ENCODE measurements around the gene B3GNT9.

B3GNT9 gene

GRCh38 chr16:67112591-67113399 lies 38.0 kb downstream of the B3GNT9 start:
- DNase-seq (ENCODE audit: low spot score): no peak

GRCh38 chr16:67111951-67112444 lies 38.8 kb downstream of the B3GNT9 start:
- no peak for DNase-seq (ENCODE audit: low spot score)

GRCh38 chr16:67109407-67110135 lies 41.2 kb downstream of the B3GNT9 start, which contains the start of gene PHAF1:
PHAF1 (plus strand) TSS chr16:67109941; CDS start chr16:67110176, 235 bp downstream.
- DNase-seq (ENCODE audit: low spot score): peak; percentile 100

GRCh38 chr16:67108931-67109406 lies 41.8 kb downstream of the B3GNT9 start:
- no peak for DNase-seq (ENCODE audit: low spot score)

- no peak for DNase-seq (ENCODE audit: low spot score)
Measured at GRCh38 chr16:67108489-67108888, 42.3 kb downstream of the B3GNT9 start.

DNA sequence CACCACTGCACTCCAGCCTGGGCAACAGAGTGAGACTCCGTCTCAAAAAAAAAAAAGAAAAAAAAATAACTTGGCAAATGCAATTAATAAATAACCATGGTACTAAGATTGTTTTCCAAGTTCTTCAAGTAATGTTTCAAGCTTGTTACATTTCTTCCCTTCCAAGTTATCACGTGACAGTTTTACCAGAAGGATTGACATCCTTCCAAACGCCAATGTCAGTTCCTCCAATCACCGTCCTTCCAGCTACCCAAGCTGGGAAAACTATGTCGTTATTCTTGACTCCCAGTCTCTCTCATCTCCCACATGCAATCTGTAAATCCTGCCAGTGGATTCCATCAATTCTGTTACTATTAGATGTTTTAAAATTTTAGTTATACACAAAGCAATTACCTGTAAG lies 44.9 kb downstream of the B3GNT9 start:
- DNase-seq (ENCODE audit: low spot score): no peak

DNA sequence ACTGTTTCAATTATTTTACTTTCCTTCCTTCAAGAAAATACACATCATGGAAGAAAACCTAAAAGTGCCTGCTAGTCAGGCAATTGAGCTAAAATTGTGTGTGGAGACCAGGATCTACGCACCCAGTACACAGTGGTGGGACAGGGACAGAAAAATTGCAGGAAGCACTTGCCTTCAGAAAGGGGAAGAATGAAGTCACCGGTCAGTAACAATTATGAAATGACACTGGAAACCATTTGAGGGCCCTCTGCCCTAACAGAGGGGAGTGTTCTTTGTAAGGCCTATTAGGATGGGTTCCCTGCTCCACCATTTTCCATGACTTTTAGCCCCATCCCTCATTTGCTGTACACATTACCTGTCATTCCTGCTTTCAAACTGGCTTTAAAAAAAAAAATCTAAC lies 45.6 kb downstream of the B3GNT9 start:
- no peak for DNase-seq (ENCODE audit: low spot score)

- DNase-seq (ENCODE audit: low spot score): no peak
Measured at GRCh38 chr16:67104845-67105244, 46.0 kb downstream of the B3GNT9 start.

DNA sequence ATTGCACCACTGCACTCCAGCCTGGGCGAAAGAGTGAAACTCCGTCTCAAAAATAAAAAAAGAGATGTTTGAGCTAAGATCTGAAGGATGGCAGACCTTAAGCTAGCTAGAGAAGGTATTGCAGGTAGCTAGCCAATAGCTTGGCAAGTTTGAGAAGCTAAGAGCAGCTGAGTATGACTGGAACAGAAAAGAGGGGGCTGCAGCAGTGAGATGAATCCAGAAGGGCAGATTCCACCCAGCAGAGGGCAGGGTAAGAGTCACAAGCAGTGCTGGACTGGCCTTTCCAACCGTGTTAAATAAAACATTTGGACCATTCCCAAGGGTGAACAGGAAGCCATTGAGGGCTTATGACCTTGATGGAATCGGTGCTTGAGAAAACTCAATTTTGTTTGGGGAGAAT lies 46.7 kb downstream of the B3GNT9 start:
- peak; percentile 51 for DNase-seq (ENCODE audit: low spot score)

GRCh38 chr16:67101311-67102082 lies 49.3 kb downstream of the B3GNT9 start:
- DNase-seq (ENCODE audit: low spot score): no peak

GRCh38 chr16:67100569-67101310 lies 50.1 kb downstream of the B3GNT9 start:
- DNase-seq (ENCODE audit: low spot score): no peak

- DNase-seq (ENCODE audit: low spot score): no peak
Measured at GRCh38 chr16:67098599-67098998, 52.2 kb downstream of the B3GNT9 start.

Data from D341Med (cell line).